Measurements from ENCODE around the gene NPDC1. TPM values are rescaled to one million over a fixed set of nuclear protein-coding genes. Genes with fewer than 3 reads are reported as not detected.

Gene NPDC1
- total RNA-seq, 2 experiments from 2014 or later, result 35.5 to 41.4 TPM

- Mint-ChIP-seq H3K9me3 (no peaks in the 10 kb centered on the region), H3K27me3 (no peaks in the 10 kb centered on the region), H3K4me1 (peaks cover 28% of the 10 kb centered on the region), H3K27ac (peak within 1 kb of the TSS; percentile 91), H3K4me3 (peak within 1 kb of the TSS; percentile 82), H3K36me3 (ENCODE audit: low read depth) (peaks cover 7% of the 10 kb centered on the region)
- DNase-seq, result peak; percentile 92
- ChIA-PET POLR2A (interaction anchor here (0.6 to 2.2 kb wide), 2 partner anchors 16 to 23 kb away, joined by 3 to 16 read pairs; partner anchors contain the start of gene MAN1B1), CTCF (interaction anchor here (0.5 to 10.6 kb wide), 16 partner anchors 9 to 342 kb away, joined by 3 to 157 read pairs (median 3); partner anchors contain the start of genes ABCA2, FUT7, NELFB and NPDC1)
Measured at GRCh38 chr9:137070201-137070905, 24.4 kb upstream of the NPDC1 start, which contains the start of gene SAPCD2. Gene SAPCD2, minus strand, starts transcription at chr9:137070557. Its CDS starts 97 bp downstream, at chr9:137070460.

- Mint-ChIP-seq H3K27ac (peak overlapping the region; percentile 46), H3K4me3 (peak overlapping the region; percentile 69), H3K27me3 (no peaks in the 10 kb centered on the region), H3K4me1 (peaks cover 28% of the 10 kb centered on the region), H3K36me3 (ENCODE audit: low read depth) (peaks cover 7% of the 10 kb centered on the region), H3K9me3 (no peaks in the 10 kb centered on the region)
- POLR2A ChIA-PET, result interaction anchor here (0.6 to 2.2 kb wide), 3 partner anchors 17 to 27 kb away, joined by 3 to 16 read pairs (median 3); partner anchors contain the start of gene MAN1B1
- CTCF ChIA-PET, result interaction anchor here (0.8 to 10.6 kb wide), 11 partner anchors 9 to 342 kb away, joined by 3 to 157 read pairs (median 4); partner anchors contain the start of genes ABCA2, FUT7, MAN1B1 and NPDC1
- no peak for DNase-seq
Measured at GRCh38 chr9:137069508-137070091, 23.6 kb upstream of the NPDC1 start.

DNA sequence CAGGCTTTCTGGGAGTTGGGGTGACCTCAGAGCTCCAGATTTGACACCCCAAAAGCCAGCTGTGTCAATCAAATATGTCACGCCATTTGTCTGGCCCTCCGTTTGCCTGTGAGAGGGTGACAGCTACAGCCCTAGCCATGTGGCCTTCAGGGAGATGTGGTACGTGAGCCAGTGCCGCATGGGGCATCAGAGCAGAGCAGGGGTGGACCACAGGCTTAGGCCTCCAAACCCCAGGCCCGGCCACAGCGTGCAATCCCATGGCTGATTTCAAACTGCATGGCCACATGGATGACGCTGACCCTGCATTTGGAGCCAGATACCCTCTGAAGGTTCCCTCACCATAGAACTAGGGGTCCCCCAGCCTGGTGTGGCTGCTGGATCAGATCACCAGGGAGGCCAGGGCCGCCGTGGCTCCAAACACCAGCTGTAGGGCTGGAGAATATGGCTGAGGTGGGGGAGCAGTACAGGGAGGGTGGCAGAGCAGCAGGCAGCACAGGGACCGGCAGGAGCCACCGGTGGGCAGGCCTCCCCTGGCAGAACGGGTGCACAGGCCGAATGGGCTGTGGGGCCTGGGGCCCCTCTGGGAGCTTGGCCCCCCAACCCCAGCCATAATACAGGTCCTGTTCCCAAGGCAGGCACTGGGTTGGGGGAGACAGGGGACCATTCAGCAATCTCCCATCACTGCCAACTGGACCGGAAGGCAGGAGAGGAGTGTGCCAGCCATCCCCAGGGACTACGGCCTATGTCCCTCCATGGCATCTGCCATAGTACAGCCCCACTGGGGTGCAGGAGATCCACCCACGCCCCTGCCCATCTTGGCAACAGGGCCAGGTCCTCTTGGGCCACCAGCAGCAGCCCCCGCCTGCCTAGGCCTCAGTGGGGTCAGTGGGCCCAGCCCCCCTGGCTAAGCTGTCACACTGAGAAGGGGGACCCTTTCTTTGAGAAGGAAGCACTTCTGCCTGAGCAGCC is 22.8 kb upstream of the NPDC1 start:
- no peak for DNase-seq
- Mint-ChIP-seq H3K4me3 (peak overlapping the region; percentile 69), H3K36me3 (ENCODE audit: low read depth) (peaks cover 10% of the 10 kb centered on the region), H3K9me3 (no peaks in the 10 kb centered on the region), H3K27ac (peak overlapping the region; percentile 46), H3K27me3 (no peaks in the 10 kb centered on the region), H3K4me1 (peaks cover 28% of the 10 kb centered on the region)
- ChIA-PET CTCF (interaction anchor here (0.6 to 10.6 kb wide), 18 partner anchors 8 to 339 kb away, joined by 3 to 157 read pairs (median 5); partner anchors contain the start of genes ABCA2, AJM1, FUT7 and MAN1B1), POLR2A (interaction anchor here (0.5 to 1.4 kb wide), 3 partner anchors 19 to 172 kb away, joined by 3 to 5 read pairs (median 3); partner anchors contain the start of gene TUBB4B)

GRCh38 chr9:137067860-137068538 is 22.0 kb upstream of the NPDC1 start:
- peaks cover 10% of the 10 kb centered on the region for H3K36me3 Mint-ChIP-seq (ENCODE audit: low read depth)
- H3K9me3 Mint-ChIP-seq, result no peaks in the 10 kb centered on the region
- CTCF ChIA-PET, result interaction anchor here (0.6 to 10.6 kb wide), 23 partner anchors 9 to 338 kb away, joined by 3 to 157 read pairs (median 4); partner anchors contain the start of genes ABCA2, AJM1, FUT7 and MAN1B1
- peak; percentile 90 for DNase-seq
- peak overlapping the region; percentile 75 for H3K27ac Mint-ChIP-seq
- H3K4me1 Mint-ChIP-seq, result peaks cover 25% of the 10 kb centered on the region
- POLR2A ChIA-PET, result interaction anchor here (0.5 to 1.4 kb wide), 2 partner anchors 20 to 173 kb away, joined by 3 to 5 read pairs; partner anchors contain the start of gene TUBB4B
- H3K27me3 Mint-ChIP-seq, result no peaks in the 10 kb centered on the region
- H3K4me3 Mint-ChIP-seq, result peak overlapping the region; percentile 69

DNA sequence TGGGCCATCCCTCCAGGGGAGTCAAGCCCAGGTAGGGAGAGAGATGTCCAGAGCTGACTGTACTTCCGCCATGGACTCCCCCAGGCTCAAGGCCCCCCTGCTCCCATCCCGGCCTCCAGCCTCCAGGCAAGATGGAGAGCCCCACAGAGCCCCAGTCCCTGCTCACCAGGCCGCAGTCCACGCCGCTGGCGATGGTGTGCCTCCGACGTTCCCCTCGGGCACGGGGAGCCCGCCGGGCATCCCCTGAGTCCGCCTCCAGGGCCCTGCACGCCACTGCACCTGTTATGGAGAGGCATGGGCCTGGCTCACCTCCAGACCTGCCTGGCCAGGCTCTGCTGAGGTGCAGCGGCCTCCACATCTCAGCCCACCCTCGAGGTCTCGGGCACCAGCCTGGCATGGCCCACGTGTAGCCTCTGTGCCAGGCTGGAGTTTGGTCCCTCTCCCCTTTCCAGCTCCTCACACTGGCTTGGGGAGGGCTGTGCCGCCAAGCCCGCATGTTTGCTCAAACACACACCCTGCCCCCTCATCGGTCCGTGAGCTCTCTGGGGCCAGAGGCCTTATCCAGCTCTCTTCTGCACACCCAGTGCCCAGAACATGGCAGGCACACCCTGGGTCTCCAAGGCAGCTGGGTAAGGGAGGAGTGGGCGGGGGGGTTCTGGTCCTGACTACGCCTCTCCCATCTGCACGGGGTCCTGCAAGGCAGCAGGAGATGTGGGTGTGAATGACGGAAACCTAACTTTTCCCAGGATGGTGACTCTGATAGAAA is 20.3 kb upstream of the NPDC1 start:
- POLR2A ChIA-PET, result no interaction called here

DNA sequence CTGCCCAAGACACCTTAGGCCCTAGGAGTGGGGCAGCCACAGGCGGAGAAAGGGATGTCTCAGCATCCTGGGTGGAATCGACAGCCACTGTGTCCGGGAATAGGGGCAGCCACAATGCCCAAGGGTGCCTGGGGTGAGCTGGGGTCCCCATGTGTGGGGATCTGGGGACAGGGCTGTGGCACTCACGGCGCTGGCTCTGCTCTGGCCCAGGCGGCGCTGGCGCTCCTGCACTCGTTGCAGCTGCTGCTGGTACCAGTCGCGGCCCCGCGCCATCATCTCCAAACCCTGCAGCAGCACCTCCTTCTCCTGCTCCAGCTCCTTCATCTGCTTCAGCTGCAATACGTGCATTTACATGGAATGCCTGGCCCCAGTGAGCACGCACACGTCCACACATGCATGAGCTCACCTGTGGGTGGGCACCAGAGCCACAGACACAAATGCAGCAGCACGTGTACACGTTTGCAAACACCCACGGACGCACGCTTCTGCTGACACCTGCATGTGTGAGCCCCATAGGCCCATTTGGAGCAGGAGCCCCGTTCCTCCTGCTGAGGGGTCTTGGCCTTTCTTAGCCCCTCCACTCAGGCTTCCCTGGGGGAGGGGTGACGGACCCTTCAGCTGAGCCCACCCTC is 19.5 kb upstream of the NPDC1 start:
- Mint-ChIP-seq H3K9me3 (no peaks in the 10 kb centered on the region), H3K27ac (no peak overlapping the region), H3K27me3 (no peaks in the 10 kb centered on the region), H3K4me1 (peaks cover 12% of the 10 kb centered on the region), H3K4me3 (no peak overlapping the region), H3K36me3 (ENCODE audit: low read depth) (peaks cover 10% of the 10 kb centered on the region)
- ChIA-PET CTCF (interaction anchor here (0.9 to 10.6 kb wide), 6 partner anchors 10 to 39 kb away, joined by 3 to 157 read pairs (median 12); partner anchors contain the start of genes ABCA2, FUT7, NPDC1 and UAP1L1), POLR2A (no interaction called here)
- no peak for DNase-seq

More for the DNA sequence above, 20.3 kb upstream of the NPDC1 start:
- DNase-seq, result no peak
- H3K4me1 Mint-ChIP-seq, result peaks cover 18% of the 10 kb centered on the region
- H3K27ac Mint-ChIP-seq, result no peak overlapping the region
- CTCF ChIA-PET, result interaction anchor here (0.9 to 10.6 kb wide), 7 partner anchors 8 to 39 kb away, joined by 3 to 157 read pairs (median 8); partner anchors contain the start of genes ABCA2, FUT7 and UAP1L1
- no peak overlapping the region for H3K4me3 Mint-ChIP-seq
- peaks cover 10% of the 10 kb centered on the region for H3K36me3 Mint-ChIP-seq (ENCODE audit: low read depth)
- no peaks in the 10 kb centered on the region for H3K9me3 Mint-ChIP-seq
- H3K27me3 Mint-ChIP-seq, result no peaks in the 10 kb centered on the region

GRCh38 chr9:137064880-137065164 is 18.8 kb upstream of the NPDC1 start:
- Mint-ChIP-seq H3K27ac (no peak overlapping the region), H3K27me3 (no peaks in the 10 kb centered on the region), H3K9me3 (no peaks in the 10 kb centered on the region), H3K4me3 (no peak overlapping the region), H3K4me1 (peaks cover 12% of the 10 kb centered on the region), H3K36me3 (ENCODE audit: low read depth) (peaks cover 10% of the 10 kb centered on the region)
- no peak for DNase-seq
- ChIA-PET CTCF (interaction anchor here (1.2 to 10.6 kb wide), 5 partner anchors 9 to 273 kb away, joined by 3 to 157 read pairs (median 8); partner anchors contain the start of genes ABCA2, FUT7 and NPDC1), POLR2A (no interaction called here)

DNA sequence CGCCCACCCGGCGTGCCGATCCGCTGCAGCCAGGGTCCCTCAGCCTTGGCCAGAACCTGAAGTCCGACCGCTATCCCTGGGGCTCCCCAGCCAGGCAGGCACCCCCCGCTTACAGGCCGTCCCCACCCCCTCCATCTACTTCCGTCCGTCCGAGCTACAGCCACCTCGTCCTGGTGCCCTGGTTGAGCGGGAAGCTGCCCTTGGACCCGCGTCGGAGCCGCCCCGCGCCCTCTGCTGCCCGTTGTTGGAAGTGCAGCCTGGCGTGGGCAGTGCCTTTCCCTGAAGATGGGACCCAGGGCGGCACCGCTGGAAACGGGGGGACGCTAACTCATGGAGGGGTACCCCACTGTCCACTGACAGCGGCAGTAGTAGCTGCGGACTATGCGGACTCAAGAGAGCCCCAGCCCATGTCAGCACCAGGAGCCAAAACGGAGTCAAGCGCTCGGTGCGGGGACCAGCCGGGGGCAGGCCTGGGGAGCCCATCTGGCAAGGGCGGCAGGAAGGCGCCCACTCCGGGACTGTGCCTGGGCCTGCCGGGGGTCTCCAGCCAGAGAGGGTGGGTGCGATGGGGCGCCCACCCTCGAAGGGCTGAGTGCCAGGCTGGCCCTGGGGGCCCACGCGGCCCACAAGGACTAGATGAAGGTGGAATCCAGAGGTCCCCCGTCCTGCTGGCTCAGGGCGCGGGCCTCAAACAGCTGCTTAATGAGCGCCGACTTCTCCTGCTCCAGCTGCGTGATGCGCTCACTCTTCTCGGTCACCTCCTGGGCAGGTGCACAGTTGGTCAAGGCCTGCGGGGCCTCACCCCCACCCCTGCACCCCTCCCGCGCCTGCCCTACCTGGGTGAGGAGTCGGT is 18.3 kb upstream of the NPDC1 start:
- Mint-ChIP-seq H3K27me3 (no peaks in the 10 kb centered on the region), H3K4me1 (peaks cover 12% of the 10 kb centered on the region), H3K36me3 (ENCODE audit: low read depth) (peaks cover 10% of the 10 kb centered on the region), H3K9me3 (no peaks in the 10 kb centered on the region), H3K27ac (no peak overlapping the region), H3K4me3 (no peak overlapping the region)
- POLR2A ChIA-PET, result no interaction called here
- CTCF ChIA-PET, result interaction anchor here (0.8 to 10.6 kb wide), 10 partner anchors 9 to 276 kb away, joined by 3 to 157 read pairs (median 4); partner anchors contain the start of genes ABCA2, FUT7, MAN1B1 and NPDC1
- DNase-seq, result peak; percentile 56

DNA sequence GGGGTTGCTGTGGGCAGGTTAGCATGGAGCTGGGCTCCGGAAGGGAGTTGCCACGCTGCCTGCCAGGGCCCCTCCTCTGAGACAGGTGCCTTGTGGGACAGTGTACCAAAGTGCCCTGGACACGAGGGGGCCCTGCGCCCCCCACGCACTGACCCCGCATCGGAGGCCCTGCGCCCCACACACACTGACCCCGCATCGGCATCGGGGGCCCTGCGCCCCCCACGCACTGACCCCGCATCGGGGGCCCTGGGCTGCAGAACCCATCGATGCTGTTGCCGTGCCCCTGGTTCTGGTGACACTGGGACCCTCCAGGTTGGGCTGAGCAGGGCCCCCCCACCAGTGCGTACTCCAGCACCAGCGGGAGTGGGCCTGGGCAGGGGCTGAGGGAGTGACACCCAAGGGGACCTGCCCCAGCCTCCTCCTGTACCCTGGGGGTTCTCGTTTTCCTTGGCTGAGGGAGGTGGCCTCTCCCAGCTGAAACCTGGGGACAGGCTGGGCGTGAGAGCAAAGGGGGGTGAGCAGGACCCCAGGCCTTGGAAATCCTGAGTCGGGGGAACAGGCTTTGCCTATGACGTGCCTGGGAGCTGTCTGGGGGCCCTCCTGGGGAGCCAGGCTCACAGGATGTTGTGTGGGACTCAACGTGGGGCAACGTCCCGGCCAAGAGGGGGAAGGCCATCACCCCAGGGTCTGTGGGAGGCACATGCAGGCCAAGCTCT is 17.5 kb upstream of the NPDC1 start:
- ChIA-PET CTCF (interaction anchor here (0.8 to 10.6 kb wide), 10 partner anchors 8 to 275 kb away, joined by 3 to 157 read pairs (median 4); partner anchors contain the start of genes ABCA2, FUT7, MAN1B1 and NPDC1), POLR2A (no interaction called here)
- H3K36me3 Mint-ChIP-seq (ENCODE audit: low read depth), result peaks cover 10% of the 10 kb centered on the region
- peaks cover 9% of the 10 kb centered on the region for H3K4me1 Mint-ChIP-seq
- H3K9me3 Mint-ChIP-seq, result no peaks in the 10 kb centered on the region
- no peaks in the 10 kb centered on the region for H3K27me3 Mint-ChIP-seq
- no peak overlapping the region for H3K4me3 Mint-ChIP-seq
- no peak for DNase-seq
- no peak overlapping the region for H3K27ac Mint-ChIP-seq

Data from activated CD4-positive, alpha-beta T cell treated with anti-CD3 and anti-CD28 coated beads, Interleukin-2, amount 10 ng/mL, durations not matched to agents 7 days and 5 days (primary cell).